Measurements from ENCODE around the gene ABCB9. TPM values are rescaled to one million over a fixed set of nuclear protein-coding genes. Genes with fewer than 3 reads are reported as not detected.

ABCB9 gene
- total RNA-seq, 1 experiment from 2014 or later = 7.4 TPM

DNA sequence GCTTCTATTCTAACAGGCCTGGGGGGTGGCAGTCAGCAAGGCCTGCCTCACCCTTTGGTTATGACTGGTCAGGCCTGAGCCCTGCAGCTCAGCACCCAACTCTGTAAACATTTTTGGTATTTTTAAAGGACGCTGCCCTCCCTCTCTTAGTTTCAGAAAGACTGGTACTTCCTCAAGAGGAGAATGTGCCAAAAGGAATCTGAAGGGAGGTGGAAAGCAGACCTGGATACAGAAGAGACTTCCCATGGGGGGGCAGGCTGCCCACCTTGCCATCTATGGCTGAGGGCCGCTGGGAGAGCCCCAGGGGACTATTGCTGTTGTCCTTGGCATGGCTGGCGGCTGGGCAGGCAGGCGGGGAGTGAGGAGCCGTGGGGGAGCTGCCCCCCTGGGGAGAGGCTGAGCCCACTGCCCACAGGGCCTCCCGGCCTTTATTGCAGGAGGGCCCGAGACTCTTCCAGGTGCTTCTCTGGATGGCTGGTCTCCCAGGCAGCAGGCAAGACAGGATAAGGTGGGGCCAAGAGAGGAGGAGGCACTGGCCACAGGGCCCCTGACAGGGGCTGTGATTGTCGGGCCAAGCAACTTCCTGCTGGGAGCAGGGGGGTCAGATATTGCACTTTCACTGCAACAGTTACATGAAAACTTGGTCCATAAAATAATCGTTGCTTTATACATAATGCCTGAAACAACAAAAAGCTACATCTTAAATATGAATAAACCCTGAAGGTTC, 17.7 kb upstream of the ABCB9 start:
- in situ Hi-C loops (cut with HindIII; ENCODE audit: low sequenced_read_pairs) = no loop called here
- DNase-seq (ENCODE audit: low spot score) = peak; percentile 10

DNA sequence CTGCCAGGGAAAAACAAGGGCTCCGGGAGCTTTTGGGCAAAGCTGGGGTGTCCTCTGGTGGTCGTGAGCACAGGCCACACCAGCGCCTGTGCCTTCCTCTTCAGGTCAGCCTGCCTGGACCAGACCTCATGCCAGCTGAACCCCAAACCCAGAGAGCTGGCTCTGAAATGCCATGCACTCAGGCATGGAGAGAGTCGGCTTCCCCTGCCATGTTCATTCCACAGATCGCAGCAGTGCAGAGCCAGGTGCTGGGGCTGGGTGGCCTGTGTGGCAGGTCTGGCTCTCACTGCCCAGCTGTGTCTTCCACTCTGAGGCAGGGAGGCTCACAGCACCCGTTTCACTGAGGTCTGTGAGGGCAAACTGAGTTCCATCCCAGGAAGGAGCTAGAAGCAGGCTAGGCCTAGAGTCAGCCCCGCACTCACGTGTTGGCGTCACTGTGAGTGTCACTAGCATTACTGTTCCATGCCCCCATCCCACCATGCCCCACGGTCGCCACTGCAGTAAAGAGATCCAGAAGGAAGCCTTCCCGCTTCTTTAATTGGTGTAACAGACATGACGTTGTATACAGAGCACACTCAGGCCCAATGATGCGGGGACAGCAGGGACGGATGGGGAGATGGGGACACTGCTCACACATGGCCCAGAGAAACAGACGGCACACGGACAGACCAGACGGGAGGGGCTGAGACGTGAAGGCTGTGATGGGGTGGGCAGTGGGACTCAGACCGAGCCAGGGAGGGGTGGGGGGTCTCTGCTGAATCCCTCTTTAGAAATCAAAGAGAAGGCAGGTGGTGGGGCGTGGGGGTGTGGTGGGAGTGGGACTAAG, 16.9 kb upstream of the ABCB9 start:
- DNase-seq (ENCODE audit: low spot score) = no peak
- in situ Hi-C loops (cut with HindIII; ENCODE audit: low sequenced_read_pairs) = no loop called here

DNA sequence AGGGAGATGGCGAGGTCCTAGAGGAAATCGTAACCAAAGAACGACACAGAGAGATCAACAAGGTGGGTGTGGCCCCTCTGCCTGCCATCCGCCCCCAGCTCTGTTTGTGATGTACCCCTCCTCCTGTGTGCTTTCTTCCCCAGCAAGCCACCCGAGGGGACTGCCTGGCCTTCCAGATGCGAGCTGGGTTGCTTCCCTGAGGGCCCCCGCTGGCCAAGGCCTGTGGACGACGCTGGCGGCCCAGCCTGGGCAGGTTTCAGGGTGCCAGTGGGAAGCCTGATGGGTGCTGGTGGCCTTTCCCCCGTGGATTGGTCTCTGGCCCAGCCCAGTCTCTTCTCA, 16.2 kb upstream of the ABCB9 start:
- in situ Hi-C loops (cut with HindIII; ENCODE audit: low sequenced_read_pairs) = no loop called here
- no peak for DNase-seq (ENCODE audit: low spot score)

DNA sequence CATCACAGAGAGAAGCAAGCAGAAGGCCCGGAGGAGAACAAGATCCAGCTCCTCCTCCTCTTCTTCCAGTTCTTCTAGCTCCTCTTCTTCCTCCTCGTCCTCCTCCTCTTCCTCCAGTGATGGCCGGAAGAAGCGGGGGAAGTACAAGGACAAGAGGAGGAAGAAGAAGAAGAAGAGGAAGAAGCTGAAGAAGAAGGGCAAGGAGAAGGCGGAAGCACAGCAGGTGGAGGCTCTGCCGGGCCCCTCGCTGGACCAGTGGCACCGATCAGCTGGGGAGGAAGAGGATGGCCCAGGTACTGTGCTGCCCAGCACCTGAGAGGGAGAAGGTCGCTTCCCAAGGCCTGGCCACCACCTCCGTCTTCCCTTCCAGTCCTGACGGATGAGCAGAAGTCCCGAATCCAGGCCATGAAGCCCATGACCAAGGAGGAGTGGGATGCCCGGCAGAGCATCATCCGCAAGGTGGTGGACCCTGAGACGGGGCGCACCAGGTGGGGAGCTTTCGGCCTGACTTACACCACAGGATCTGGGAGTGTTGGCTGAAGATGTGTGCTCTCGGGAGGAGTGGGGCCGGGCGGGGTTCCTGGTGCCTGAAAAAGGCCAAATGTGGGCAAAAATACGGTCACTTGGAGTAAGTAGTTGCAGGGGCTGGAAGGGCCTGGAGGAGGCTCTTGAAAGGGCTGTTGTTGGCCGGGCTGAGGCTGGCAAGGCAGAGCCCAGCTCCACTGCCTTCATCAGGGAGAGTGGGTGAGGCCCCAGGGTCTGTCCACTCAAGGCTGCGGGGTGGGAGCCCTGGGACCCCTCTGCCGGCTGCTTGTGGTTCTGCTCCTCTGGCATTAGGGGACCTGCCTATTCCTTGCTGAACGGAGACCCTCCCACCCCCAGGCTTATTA, 15.6 kb upstream of the ABCB9 start:
- in situ Hi-C loops (cut with HindIII; ENCODE audit: low sequenced_read_pairs) = no loop called here
- DNase-seq (ENCODE audit: low spot score) = no peak

DNA sequence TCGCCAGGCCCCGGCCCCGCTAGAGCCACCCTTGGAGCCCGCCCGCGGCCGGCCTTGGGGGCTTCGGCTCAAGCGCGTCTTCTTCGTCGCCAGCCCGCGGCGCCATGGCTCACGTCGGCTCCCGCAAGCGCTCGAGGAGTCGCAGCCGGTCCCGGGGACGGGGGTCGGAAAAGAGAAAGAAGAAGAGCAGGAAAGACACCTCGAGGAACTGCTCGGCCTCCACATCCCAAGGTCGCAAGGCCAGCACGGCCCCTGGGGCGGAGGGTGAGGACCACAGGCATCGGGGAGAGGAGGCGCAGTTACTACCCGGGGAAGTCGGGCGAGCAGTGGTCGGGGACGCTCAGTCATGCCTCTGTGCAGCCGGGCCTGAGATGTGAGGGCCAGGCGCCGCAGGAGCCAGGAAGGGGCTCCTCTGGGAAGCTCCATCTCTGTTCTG, 14.8 kb upstream of the ABCB9 start:
- in situ Hi-C loops (cut with HindIII; ENCODE audit: low sequenced_read_pairs) = no loop called here
- peak; percentile 32 for DNase-seq (ENCODE audit: low spot score)

DNA sequence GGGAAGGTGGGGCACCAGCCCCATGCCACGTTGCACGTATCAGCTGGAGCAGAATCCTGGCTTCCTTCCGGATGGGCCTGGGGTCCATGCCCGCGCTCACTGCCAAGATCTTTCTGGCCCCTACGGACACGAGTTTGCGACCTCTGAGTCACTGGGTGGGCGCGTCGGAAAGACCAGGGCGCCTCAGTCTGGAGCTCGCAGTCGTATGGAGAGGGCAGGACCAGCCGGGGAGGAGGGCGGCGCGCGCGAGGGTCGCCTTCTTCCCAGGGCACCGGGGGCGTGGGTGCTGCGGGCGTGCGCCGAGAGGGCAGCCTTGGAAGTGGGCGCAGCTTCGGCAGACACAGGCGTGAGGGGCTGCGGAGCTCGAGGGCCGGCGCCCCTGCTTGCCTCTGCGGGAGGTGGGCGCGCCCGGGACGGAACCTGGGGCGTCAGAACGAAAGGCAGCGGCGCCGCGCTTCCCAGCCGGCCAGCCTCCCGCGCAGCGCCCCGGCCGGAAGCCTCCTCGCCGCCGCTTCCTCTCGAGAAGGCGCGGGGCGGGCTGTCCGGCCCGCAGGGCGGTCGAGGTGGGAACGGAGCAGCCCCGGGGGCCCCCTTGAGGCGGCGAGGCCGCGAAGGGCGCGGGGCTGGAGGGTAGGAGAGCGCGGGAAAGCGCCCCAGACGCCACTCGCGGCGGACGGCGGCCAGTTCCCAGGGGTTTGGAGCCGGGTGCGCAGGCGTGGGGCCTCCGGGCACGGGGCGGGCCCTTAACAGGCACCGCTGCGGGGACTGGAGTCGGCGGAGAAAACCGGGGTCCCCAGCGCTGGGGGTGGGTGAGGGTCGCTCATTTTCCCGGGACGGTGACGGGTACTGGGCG, 14.1 kb upstream of the ABCB9 start, which contains the start of gene ARL6IP4:
TSS of gene ARL6IP4 (plus strand) at position 499 of the 853 bp plus-strand sequence. CDS start 459 bp downstream, outside the sequence.
- peak; percentile 69 for DNase-seq (ENCODE audit: low spot score)
- in situ Hi-C loops (cut with HindIII; ENCODE audit: low sequenced_read_pairs) = no loop called here

DNA sequence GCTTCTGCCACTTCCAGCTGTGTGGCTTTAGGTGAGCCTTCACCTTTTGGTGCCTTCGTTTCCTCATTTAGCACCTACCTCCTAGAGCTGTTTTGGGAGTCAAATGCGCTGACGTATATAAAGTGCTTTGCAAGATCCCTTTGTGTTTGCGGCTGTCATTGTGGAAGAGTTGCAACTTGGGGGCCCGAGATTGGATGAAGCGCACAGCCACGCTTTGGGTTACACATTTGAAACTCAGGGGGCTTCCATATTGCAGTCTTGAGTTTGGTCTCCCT, 13.6 kb upstream of the ABCB9 start:
- in situ Hi-C loops (cut with HindIII; ENCODE audit: low sequenced_read_pairs) = no loop called here
- DNase-seq (ENCODE audit: low spot score) = no peak

DNA sequence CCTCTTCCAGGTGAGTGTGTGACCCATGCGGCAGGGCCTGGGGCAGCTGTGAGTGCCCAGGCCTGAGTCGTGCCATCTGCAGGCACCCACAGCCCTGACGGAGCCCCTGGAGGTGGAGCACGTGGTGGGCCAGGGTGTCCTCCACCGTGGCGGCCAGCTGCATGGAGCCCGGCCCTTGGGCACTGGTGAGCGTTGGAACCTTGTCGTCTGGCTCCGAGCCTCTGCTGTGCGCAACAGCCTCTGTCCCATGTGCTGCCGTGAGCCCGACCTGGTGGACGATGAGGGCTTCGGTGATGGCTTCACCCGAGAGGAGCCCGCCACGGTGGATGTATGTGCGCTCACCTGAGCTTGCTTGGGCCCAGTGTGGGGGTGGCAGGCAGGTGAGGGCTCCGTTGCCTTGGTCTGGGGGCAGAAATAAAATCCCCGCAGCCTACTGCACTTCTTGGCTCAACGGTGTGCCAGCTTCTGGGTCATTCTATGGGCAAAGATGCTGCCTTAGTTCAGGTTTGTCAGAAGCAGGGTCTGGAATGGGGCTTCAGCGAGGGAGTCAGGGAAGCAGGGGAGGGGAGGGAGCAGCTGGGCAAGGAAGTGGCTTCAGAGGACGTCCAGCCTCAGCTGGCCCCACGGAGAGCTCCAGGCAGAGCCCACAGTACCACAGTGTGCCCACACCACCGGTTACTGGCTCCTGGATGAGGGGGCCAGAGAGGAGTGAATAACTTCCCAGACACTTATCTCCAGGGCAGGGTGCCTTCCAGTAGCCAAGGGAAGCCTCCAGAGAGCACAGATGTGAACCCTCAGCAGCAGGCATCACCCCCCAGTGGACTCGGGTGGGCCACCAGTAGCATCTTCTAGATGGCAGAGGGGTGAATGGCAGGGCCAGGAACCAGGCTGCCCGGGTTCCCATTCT, 13.0 kb upstream of the ABCB9 start:
- DNase-seq (ENCODE audit: low spot score) = no peak
- in situ Hi-C loops (cut with HindIII; ENCODE audit: low sequenced_read_pairs) = no loop called here

DNA sequence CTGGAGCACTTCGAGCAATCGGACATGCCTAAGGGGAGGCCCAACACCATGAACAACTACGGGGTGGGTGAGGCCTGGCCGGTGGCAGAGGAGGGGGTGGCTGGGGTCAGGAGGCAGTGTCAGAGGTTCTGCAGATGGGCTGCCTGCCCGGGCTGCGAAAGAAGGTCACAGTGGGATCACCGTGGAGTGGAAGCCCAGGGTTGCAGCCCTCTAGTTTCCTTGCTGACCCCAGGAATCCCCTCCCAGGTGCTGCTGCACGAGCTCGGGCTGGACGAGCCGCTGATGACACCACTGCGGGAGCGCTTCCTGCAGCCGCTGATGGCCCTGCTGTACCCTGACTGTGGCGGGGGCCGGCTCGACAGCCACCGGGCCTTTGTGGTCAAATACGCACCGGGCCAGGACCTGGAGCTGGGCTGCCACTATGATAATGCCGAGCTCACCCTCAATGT, 12.3 kb upstream of the ABCB9 start:
- no peak for DNase-seq (ENCODE audit: low spot score)
- in situ Hi-C loops (cut with HindIII; ENCODE audit: low sequenced_read_pairs) = no loop called here

DNA sequence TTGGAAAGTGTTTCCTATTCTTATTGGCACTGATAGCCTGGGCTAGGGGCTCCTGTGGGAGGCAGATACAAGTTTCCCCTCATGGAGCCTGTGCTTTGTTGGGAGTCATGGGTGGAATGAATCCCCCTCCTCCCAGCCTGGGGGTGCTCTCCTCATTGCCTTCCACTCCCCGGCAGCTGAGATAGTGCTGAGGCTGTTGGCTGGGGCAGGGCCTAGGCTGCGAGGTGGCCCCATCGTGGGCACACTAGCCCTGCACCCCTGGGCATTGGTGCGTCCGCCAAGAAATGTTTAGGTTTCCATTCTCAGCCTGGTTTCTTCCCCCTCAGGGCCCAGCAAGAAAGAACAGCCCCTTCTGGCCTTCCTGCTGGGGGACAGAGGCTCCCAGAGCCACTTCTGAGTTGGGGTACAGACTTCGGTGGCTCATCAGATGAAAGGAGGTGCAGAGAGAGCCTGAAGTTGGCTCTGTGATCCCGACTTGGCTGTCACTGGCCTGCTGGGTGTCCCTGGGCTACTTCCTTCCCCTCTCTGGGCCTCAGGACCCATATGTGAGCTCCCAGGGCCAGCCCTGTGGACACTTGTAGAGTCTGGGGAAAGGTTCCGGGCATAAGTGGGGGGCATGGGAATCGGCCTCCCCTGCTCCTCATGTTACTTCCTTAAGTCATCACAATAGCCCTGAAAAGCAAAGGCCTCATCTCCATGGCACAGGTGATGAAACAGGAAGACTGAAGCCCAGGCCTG, 11.6 kb upstream of the ABCB9 start:
- no peak for DNase-seq (ENCODE audit: low spot score)
- in situ Hi-C loops (cut with HindIII; ENCODE audit: low sequenced_read_pairs) = no loop called here

DNA sequence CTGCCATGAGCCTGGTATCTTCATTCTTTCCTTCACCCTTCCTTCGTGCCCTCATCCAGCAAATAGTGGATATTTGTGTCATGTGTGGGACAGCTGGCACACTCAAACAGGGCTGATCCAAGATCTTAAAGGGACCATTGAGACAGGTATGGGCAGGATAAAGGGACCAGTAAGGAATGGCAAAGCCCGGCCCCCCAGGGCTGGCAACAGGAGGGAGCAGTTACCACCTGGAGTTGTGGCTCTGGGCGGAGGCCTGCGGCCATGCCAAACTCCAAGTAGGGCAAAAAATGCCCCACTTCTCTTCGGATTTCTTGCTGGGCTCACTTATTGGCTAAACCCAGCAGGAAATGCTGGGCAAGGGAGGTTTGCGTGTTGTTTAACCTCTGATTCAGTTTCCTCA, 10.9 kb upstream of the ABCB9 start:
- in situ Hi-C loops (cut with HindIII; ENCODE audit: low sequenced_read_pairs) = no loop called here
- no peak for DNase-seq (ENCODE audit: low spot score)

DNA sequence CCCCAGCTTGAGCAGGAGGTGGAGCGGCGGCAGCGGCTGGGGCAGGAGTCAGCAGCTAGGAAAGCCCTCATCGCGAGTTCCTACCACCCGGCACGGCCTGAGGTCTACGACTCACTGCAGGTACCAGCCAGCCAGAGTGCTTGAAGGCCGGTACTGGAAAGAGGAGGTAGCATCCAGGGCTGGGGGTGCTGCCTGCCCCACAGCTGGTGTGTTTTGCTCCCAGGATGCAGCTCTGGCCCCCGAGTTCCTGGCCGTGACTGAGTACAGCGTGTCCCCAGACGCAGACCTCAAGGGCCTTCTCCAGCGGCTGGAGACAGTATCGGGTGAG, 10.3 kb upstream of the ABCB9 start:
- no peak for DNase-seq (ENCODE audit: low spot score)
- in situ Hi-C loops (cut with HindIII; ENCODE audit: low sequenced_read_pairs) = no loop called here

DNA sequence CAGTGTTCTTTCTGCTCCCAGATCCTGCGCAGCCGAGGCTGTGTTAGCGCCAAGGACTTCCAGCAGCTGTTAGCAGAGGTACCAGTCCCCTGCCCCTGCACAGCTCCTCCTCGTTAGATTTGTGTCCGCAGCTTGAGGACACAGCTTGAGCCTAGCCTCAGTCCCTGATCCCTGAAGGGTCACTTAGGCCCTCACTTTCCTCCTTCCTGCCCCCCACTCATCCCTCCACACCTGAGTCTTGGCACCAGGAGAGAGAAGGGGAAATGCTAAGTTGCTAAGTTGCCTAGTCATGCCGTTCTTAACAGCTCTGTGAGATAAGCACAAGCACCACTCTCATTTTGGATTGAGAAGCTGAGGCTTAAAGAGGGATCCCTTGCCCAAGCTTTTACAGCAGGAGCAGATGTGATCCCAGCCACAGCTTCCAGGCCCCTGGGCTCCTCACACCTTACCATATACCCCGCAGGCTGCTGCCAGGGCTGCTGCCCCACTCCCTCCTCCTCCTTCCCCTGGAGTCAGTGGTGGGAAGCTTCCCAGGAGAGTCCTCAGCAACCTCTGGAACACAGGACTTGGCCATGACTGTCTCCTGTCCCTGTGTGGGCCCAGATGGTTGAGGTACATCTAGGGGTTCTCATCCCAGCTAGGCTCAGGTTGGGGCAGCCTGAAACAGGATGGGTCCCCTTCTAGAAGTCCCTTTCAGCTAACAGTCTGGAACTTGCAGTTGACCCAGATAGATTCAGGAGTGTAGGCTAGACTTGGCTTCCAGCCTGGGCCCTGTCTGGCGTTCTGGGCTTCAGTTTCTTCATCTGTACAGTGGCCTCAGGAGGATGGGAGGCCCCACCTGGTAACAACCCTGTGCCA, 9.8 kb upstream of the ABCB9 start:
- no peak for DNase-seq (ENCODE audit: low spot score)

DNA sequence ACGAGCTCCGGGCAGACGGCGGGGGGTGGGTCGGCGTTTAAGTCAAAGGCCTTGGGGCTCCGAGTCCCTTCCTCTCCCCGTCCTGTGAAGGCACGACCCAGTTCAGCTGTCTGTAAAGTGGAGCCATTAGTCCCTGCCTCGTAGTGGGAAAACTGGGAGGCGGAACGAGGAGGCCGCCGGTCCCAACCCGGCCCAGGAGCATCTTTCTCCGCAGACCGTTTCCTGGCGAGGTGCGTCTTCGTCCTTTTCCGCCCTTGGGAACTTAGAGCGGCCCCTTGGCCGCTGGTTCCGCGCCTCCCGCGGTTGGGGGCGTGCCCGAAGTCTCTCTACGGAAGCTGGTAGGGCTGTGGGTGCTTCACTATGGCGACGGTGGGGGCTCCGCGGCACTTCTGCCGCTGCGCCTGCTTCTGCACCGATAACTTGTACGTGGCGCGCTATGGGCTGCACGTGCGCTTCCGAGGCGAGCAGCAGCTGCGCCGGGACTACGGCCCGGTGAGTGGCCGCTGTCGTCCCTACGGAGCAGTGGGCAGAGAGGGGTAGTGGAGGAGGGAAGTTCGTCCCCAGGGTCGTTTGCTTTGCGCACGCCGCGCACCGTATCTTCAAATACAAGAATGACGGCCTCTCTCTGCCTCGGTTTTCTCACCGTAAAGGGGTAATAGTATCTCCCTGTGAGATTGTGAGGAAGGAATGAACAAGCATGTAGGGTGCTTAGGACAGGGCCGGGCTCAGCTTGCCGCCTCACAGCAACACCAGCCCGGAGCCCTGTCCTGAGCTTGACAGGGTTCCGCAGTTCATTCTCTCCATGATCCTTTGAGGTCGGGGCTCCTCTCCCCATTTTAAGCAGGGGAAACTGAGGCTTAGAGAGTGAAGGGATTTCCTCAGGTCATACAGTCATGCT, 8.9 kb upstream of the ABCB9 start, which contains the start of gene OGFOD2:
TSS of gene OGFOD2 (plus strand) at position 353 of the 898 bp plus-strand sequence. CDS start at position 361, 8 bp downstream.
- in situ Hi-C loops (cut with HindIII; ENCODE audit: low sequenced_read_pairs) = no loop called here
- peak; percentile 86 for DNase-seq (ENCODE audit: low spot score)

More for the DNA sequence above, 9.8 kb upstream of the ABCB9 start:
- in situ Hi-C loops (cut with HindIII; ENCODE audit: low sequenced_read_pairs) = no loop called here

DNA sequence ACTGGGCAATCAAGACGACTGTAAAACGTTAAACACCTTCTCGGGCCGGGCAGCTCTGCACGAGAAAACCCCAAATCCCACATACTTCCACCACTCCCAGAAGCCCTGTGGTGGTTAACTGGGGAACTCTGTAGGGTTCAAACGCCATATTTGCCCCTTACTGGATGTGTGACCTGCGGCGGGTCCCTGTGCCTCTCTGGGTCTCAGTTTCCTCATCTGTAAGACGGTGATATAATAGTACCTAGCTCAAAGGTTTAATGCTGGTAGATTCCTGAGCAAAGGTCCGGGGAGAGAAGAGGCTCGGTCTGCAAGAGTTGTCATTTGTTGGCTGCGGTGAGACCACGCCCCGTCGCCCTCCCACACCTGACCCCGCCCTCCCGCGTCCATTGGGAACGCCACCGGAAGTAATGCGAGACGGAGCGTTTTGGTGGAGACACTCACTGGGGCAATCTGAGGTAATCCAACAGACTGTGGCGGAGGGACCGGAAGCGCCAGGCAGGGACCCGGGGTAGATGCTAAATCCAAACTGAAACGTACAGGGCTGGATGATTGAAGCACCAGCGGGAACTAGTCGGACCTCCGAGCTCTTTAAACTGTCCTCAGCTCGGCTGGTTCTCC, 8.1 kb upstream of the ABCB9 start:
- in situ Hi-C loops (cut with HindIII; ENCODE audit: low sequenced_read_pairs) = no loop called here
- peak; percentile 99 for DNase-seq (ENCODE audit: low spot score)
